D341Med (cell line): ENCODE measurements around the gene POR.
"Not testable (repeated sequence)": the region's sequence is repeated elsewhere in the genome, so short reads cannot be mapped to it uniquely, and the experiment has no call there.

Experiments
- DNase-seq: peaks from one replicate; pipeline ENCODE4 v3.0.0; 2012; ENCODE audit warnings: low spot score

POR gene

GRCh38 chr7:75885036-75885435, 29.9 kb upstream of the POR start:
- no peak for DNase-seq

GRCh38 chr7:75887669-75888369, 27.1 kb upstream of the POR start:
- no peak for DNase-seq

DNA sequence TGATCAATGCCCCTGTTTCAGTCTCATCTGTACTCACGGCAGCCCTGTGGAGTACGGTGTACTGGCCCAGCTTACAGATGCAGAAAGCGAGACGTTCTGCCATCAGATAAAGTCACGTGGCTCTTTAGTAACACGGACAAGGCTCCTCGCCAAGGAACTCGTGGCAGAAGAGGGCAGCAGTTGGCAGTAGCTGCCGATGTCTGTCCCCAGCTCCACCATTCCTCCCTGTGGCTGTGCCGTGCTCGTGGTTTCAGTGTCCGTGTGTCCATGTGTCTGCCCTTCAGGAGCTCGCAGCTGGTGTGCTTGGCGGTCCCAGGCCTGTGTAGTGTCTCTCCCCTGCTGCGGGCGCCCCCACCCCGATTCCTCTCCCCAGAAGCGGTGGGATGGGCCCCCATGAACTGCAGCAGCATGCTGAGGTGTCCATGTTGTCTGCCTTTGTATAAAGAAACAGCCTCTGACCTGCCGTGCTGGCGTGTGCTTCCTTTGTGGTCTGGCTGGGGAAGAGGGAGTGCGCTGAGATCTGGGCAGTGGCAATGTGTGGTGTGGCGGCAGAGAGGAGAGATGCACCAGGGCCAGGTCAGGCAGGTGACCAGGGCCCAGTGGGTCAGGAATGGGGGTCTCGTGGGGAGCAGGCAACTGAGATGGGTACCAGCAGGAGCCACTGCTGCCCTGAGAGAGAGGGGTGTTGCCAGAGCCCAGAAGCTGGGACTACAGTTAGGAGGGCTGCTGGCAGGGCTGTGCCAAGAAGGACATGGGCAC, 26.3 kb upstream of the POR start:
- no peak for DNase-seq

DNA sequence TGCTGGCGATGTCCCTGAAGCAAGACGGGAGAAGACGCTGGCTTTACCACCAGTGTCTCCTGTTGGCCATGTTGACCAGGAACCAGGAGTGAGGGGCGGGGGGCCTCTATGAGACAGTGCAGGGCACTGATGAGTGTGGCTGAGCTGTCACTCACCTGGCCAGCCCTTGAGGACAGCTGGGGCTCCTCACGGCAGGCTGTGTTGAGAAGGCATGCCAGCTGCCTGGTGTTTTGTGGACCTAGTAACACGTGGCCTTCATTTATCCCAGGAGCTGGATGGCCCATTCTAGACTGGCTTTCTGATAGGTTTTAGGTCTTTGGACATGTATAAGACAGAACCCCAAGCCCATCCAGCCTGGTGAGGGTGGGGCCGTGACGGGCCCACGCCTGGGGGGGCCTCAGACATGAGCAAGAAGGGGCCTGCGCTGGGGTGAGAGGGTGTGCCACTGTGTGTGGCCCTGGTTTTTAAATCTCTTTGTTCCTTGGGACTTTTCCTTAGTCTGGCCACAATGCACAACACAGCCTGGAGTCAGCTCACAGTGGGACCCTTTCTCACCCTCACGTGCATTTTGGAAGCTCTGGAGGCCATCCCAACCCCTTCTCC, 25.6 kb upstream of the POR start:
- DNase-seq = no peak

GRCh38 chr7:75889826-75890225, 25.1 kb upstream of the POR start:
- no peak for DNase-seq

DNA sequence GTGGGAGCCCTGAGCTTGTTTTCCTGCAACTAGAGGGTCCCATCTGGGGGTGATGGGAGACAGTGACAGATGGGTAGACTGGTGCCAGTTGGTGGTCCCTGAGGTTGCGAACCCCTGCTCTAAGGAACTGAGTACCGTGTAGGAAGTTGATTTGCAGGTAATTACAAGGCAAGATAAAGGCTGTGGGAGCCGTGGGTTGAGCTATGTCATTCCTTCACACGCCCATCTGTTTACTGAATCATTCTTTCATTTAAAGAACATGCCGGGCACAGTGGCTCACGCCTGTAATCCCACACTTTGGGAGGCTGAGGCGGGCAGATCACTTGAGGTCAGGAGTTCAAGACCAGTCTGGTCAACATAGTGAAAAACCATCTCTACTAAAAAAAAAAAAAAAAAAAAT, 23.7 kb upstream of the POR start:
- not testable (repeated sequence) for DNase-seq

- DNase-seq = no peak
Measured at GRCh38 chr7:75891815-75892411, 23.0 kb upstream of the POR start.

GRCh38 chr7:75892634-75893272, 22.2 kb upstream of the POR start:
- DNase-seq = no peak

- no peak for DNase-seq
Measured at GRCh38 chr7:75896803-75897327, 18.1 kb upstream of the POR start.

GRCh38 chr7:75900617-75901315, 14.2 kb upstream of the POR start:
- DNase-seq = no peak

DNA sequence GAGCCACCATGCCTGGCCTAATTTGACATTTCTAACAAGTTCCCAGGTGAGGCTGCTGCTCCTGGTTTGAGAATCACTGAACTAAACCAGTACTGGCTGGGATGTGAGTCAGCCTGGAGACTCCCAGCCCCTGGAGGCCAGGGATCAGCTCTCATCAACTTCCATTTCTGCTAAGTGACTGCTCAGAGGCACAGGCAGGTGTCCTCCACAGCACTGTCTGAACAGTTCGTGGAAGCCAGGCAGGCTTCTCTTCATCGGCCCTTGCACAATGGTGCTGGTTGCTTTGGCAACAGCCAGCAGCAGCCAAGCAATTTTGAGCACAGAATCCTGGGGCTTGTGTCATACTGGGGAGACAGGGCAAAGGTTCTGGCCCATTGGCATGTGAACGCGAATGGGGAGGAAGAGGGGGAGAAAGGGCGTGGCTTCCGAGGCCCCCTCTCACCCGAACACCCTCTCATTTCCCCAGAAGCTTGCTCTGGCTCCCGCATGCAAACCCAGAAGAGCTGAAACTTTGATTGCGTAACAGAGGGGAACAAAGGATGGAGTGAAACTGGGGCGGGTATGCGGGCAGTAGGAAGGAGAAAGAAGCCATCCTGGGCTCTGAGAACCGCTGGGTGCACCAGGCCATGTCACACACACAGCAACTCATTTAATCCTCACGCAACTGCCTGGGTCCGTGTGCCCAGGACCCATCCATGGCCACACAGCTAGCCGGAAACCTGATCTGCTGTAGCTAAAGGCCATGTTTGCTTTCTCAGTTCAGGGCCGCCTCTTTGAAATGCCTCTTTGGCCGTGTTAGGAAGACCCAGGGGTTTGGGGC, 9.0 kb upstream of the POR start:
- peak; percentile 47 for DNase-seq

- no peak for DNase-seq
Measured at GRCh38 chr7:75906991-75907667, 7.8 kb upstream of the POR start.

DNA sequence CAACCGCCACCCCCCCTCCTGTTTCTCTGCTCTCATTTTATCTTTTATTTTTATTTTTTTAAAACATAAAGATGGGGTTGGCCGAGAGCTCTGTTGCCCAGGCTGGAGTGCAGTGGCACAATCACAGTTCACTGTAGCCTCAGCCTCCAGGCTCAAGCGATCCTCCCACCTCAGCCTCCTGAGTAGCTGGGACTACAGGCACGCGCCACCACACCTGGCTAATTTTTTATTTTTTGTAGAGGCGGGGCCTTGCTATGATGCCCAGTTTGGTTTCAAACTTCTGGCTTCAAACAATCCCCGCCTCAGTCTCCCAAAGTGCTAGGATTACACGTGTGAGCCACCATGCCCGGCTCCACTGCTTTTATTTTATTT, 7.3 kb upstream of the POR start:
- not testable (repeated sequence) for DNase-seq

- no peak for DNase-seq
Measured at GRCh38 chr7:75909521-75910132, 5.3 kb upstream of the POR start.

DNA sequence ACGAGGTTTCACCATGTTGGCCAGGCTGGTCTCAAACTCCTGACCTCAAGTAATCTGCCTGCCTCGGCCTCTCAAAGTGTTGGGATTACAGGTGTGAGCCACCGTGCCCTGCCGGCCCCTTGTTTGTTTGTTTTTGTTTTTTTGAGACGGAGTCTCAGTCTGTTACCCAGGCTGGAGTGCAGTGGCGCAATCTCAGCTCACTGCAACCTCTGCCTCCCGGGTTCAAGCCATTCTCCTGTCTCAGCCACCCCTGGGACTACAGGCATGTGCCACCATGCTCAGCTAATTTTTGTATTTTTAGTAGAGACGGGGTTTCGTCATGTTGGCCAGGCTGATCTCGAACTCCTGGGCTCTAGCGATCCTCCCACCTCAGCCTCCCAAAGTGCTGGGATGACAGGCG, 3.8 kb upstream of the POR start:
- DNase-seq = not testable (repeated sequence)

- DNase-seq = no peak
Measured at GRCh38 chr7:75913437-75913836, 1.5 kb upstream of the POR start.

DNA sequence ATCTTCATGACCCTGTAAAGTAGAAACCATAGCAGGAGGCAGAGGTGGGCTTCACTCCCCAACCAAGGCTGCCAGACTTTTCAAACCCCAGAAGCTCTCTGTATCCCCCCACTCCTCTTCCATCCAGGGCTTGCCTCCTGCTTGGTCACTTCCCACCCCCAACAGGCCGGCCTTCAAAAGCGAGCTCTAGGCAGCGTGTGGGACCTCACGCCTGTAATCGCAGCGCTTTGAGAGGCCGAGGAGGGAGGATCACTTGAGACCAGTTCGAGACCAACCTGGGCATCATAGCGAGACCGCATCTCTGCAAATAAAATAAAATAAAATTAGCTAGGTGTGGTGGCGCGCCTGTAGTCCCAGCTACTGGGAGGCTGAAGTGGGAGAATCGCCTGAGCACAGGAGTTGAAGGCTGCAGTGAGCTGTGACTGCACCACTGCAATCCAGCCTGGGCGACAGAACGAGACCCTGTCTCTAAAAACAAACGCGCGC, 743 bp upstream of the POR start:
- no peak for DNase-seq

DNA sequence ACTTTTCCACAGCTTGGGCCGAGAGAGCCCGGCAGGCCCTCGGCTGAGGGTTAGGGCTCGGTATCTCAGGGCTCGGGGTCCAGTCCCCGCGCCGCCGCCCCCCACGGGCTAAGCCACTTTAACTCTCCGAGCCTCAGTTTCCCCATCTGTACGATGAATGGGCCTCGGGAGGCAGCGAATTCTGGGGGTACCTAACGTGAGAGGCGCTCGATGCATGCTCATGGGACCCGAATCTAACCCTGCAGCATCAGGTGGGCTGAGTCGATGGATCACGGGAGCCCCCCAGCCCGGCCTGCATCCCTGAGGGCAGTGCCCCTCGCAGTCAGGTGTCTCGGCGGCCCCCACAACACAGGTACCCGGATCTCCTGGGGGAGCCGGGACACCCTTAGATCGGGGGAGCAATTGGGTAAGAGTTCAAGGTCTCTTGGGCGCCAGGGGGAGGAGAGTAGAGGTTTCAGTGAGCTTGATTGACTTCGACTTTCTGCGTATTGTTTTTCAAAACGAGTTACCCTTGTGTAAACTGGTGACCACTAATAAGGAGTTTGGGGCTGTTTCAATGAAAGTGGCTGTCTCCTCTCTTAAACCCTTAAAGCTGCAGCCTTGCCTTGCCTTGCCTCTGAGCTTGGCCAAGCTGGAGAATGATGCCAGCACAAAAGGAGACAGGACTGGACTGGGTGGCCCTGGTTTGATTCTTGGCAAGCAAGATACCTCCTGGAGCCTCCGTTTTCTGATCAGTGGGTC, 631 bp downstream of the POR start:
- DNase-seq = peak; percentile 46

DNA sequence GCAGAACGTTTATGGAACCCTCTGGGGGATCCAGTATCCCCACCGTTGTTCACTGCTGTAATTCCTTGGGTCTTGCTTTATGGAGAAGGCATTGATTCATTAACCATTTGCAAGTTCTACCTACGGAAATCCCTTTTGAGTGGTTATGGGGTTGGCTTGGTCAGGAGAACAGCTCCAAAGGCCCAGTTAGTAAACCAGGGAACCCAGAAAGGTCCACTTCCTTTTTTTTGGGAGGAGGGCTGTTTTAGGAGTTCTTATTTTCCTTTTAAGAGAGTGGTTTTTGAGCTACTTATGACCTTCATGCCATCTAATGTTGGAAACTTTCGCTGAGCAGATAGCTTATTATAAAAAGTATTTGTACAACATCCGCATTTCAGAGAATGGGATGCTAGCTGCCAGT, 1.3 kb downstream of the POR start:
- DNase-seq = no peak
